Neural progenitor cell (in vitro differentiated cells): ENCODE measurements around the gene MMRN1. TPM values are rescaled to one million over a fixed set of nuclear protein-coding genes. Genes with fewer than 3 reads are reported as not detected.
A peak's percentile ranks its signal among the peaks of the same experiment; 100 is the strongest.

Experiments
- DNase-seq: peaks from one replicate; pipeline ENCODE4 v3.0.0-alpha.2; 2016; ENCODE audit warnings: low spot score
- H2AFZ ChIP-seq: fragments of 200-600 bp; sonication (generic); replicated peaks from 2 replicates; pipeline ENCODE4 v1.6.1; 2016; ENCODE audit warnings: antibody characterized with exemption
- H3F3A ChIP-seq: fragments of 200-600 bp; sonication (generic); 2 replicates; pipeline ENCODE4 v1.6.1; 2016; ENCODE audit warnings: antibody characterized with exemption, low read depth
- H3K27ac ChIP-seq: fragments of 200-600 bp; sonication (generic); 2 replicates; pipeline ENCODE4 v1.5.1; 2016; ENCODE audit warnings: mild to moderate bottlenecking
- H3K27me3 ChIP-seq: fragments of 200-600 bp; sonication (generic); 2 replicates; pipeline ENCODE4 v1.6.1; 2016; ENCODE audit warnings: mild to moderate bottlenecking, moderate library complexity
- H3K36me3 ChIP-seq: fragments of 200-600 bp; sonication (generic); 2 replicates; pipeline ENCODE4 v1.5.1; 2016
- H3K4me1 ChIP-seq: fragments of 200-600 bp; sonication (generic); 2 replicates; pipeline ENCODE4 v1.6.1; 2016; ENCODE audit warnings: mixed run types
- H3K4me2 ChIP-seq: fragments of 200-600 bp; sonication (generic); 2 replicates; pipeline ENCODE4 v1.6.1; 2016
- H3K4me3 ChIP-seq: fragments of 200-600 bp; sonication (generic); 2 replicates; pipeline ENCODE4 v1.5.1; 2016
- H3K79me2 ChIP-seq: fragments of 200-600 bp; sonication (generic); 2 replicates; pipeline ENCODE4 v1.6.1; 2016; ENCODE audit warnings: low read depth
- H3K9ac ChIP-seq: fragments of 200-600 bp; sonication (generic); 2 replicates; pipeline ENCODE4 v1.6.1; 2016
- H3K9me3 ChIP-seq: fragments of 200-600 bp; sonication (generic); 2 replicates; pipeline ENCODE4 v1.5.1; 2016; ENCODE audit warnings: low read depth
- H4K20me1 ChIP-seq: fragments of 200-600 bp; sonication (generic); 2 replicates; pipeline ENCODE4 v1.6.1; 2016; ENCODE audit warnings: low read depth
- H3K27ac Mint-ChIP-seq: 3 replicates; pipeline ENCODE4 v1.8.0; 2021; ENCODE audit warnings: mixed read lengths
- H3K27me3 Mint-ChIP-seq: 2 replicates; pipeline ENCODE4 v1.8.0; 2022; ENCODE audit warnings: low read depth, mild to moderate bottlenecking, inconsistent platforms, moderate library complexity, mixed read lengths; ENCODE audit not compliant: insufficient read depth
- H3K36me3 Mint-ChIP-seq: 3 replicates; pipeline ENCODE4 v1.8.0; 2021; ENCODE audit warnings: mixed read lengths
- H3K4me1 Mint-ChIP-seq: 3 replicates; pipeline ENCODE4 v1.8.0; 2021; ENCODE audit warnings: mixed read lengths
- H3K4me3 Mint-ChIP-seq: 3 replicates; pipeline ENCODE4 v1.8.0; 2021; ENCODE audit warnings: mild to moderate bottlenecking, moderate library complexity, mixed read lengths
- H3K9me3 Mint-ChIP-seq: 3 replicates; pipeline ENCODE4 v1.8.0; 2020; ENCODE audit warnings: mixed read lengths
- CTCF ChIP-seq: fragments of 200-600 bp; sonication (generic); IDR thresholded peaks from 2 replicates; pipeline ENCODE4 v1.5.1; 2017; ENCODE audit warnings: antibody characterized with exemption, mild to moderate bottlenecking
- EZH2 ChIP-seq: fragments of 200-600 bp; sonication (generic); IDR thresholded peaks from 2 replicates; pipeline ENCODE4 v1.6.1; 2017; ENCODE audit warnings: antibody characterized with exemption, mild to moderate bottlenecking, moderate library complexity
- EZH2phosphoT487 ChIP-seq: fragments of 200-600 bp; sonication (generic); IDR thresholded peaks from 2 replicates; pipeline ENCODE4 v1.6.1; 2017; ENCODE audit warnings: antibody characterized with exemption
- total RNA-seq: library from RNA; depleted of rRNA; stranded (reverse); fragments of >200 nt; gene quantifications from 2 replicates; pipeline ENCODE4 v1.2.3, GENCODE V29; 2015; ENCODE audit warnings: low replicate concordance

MMRN1 gene
- total RNA-seq, 1 donor from 2014 or later, result 0.37 TPM

GRCh38 chr4:89860971-89861370 is 33.7 kb upstream of the MMRN1 start:
- Histone ChIP-seq H3K36me3 (no peaks in the 10 kb centered on the region), H3K79me2 (no peaks in the 10 kb centered on the region), H3K4me3 (no peak overlapping the region), H3K9ac (no peak overlapping the region), H3K4me2 (no peak overlapping the region), H3K9me3 (no peaks in the 10 kb centered on the region), H3K27me3 (no peaks in the 10 kb centered on the region), H2AFZ (no peak overlapping the region), H3K4me1 (no peaks in the 10 kb centered on the region), H3F3A (no peaks in the 10 kb centered on the region), H3K27ac (no peak overlapping the region), H4K20me1 (no peaks in the 10 kb centered on the region)
- H3K36me3 Mint-ChIP-seq, result no peaks in the 10 kb centered on the region
- H3K27me3 Mint-ChIP-seq, result no peaks in the 10 kb centered on the region
- no peak overlapping the region for H3K27ac Mint-ChIP-seq
- no peaks in the 10 kb centered on the region for H3K4me1 Mint-ChIP-seq
- no peak overlapping the region for H3K4me3 Mint-ChIP-seq
- TF ChIP-seq CTCF (no peak), EZH2 (no peak), EZH2phosphoT487 (no peak)
- H3K9me3 Mint-ChIP-seq, result peaks cover 13% of the 10 kb centered on the region
- peak; percentile 51 for DNase-seq

- Mint-ChIP-seq H3K27ac (no peak overlapping the region), H3K9me3 (peaks cover 16% of the 10 kb centered on the region), H3K27me3 (no peaks in the 10 kb centered on the region), H3K36me3 (no peaks in the 10 kb centered on the region), H3K4me1 (no peaks in the 10 kb centered on the region), H3K4me3 (no peak overlapping the region)
- H2AFZ ChIP-seq, result peak overlapping the region; percentile 5
- TF ChIP-seq CTCF (no peak), EZH2phosphoT487 (no peak), EZH2 (no peak)
- H3K27me3 ChIP-seq, result no peaks in the 10 kb centered on the region
- H4K20me1 ChIP-seq, result no peaks in the 10 kb centered on the region
- DNase-seq, result no peak
- H3K4me1 ChIP-seq, result no peaks in the 10 kb centered on the region
- no peak overlapping the region for H3K9ac ChIP-seq
- no peak overlapping the region for H3K27ac ChIP-seq
- no peaks in the 10 kb centered on the region for H3K79me2 ChIP-seq
- no peaks in the 10 kb centered on the region for H3F3A ChIP-seq
- no peak overlapping the region for H3K4me3 ChIP-seq
- no peak overlapping the region for H3K4me2 ChIP-seq
- no peaks in the 10 kb centered on the region for H3K36me3 ChIP-seq
- no peaks in the 10 kb centered on the region for H3K9me3 ChIP-seq
Measured at GRCh38 chr4:89863533-89863932, 31.1 kb upstream of the MMRN1 start.

- Mint-ChIP-seq H3K9me3 (peaks cover 16% of the 10 kb centered on the region), H3K36me3 (no peaks in the 10 kb centered on the region), H3K4me3 (no peak overlapping the region), H3K4me1 (peaks cover 13% of the 10 kb centered on the region), H3K27ac (no peak overlapping the region), H3K27me3 (no peaks in the 10 kb centered on the region)
- no peak overlapping the region for H3K4me3 ChIP-seq
- H3K27me3 ChIP-seq, result no peaks in the 10 kb centered on the region
- DNase-seq, result no peak
- H3K4me1 ChIP-seq, result no peaks in the 10 kb centered on the region
- H3K27ac ChIP-seq, result no peak overlapping the region
- no peak overlapping the region for H3K9ac ChIP-seq
- H2AFZ ChIP-seq, result no peak overlapping the region
- H3K9me3 ChIP-seq, result no peaks in the 10 kb centered on the region
- no peak for TF ChIP-seq CTCF
- TF ChIP-seq EZH2phosphoT487, result no peak
- TF ChIP-seq EZH2, result no peak
- no peak overlapping the region for H3K4me2 ChIP-seq
- no peaks in the 10 kb centered on the region for H3K79me2 ChIP-seq
- H3K36me3 ChIP-seq, result no peaks in the 10 kb centered on the region
- H3F3A ChIP-seq, result no peaks in the 10 kb centered on the region
- H4K20me1 ChIP-seq, result no peaks in the 10 kb centered on the region
Measured at GRCh38 chr4:89868276-89868675, 26.4 kb upstream of the MMRN1 start.
